Chondrocyte (in vitro differentiated cells): ENCODE data around the gene ZNF716. TPM values are rescaled to one million over a fixed set of nuclear protein-coding genes. Genes with fewer than 3 reads are reported as not detected.

Experiments
- DNase-seq: peaks from one replicate; pipeline ENCODE4 v3.0.0; 2021; ENCODE audit warnings: mixed read lengths, low spot score
- H3K27ac Mint-ChIP-seq: one replicate; pipeline ENCODE4 v1.8.0; 2021; ENCODE audit warnings: mild to moderate bottlenecking, moderate library complexity, mixed read lengths; ENCODE audit not compliant: unreplicated experiment
- H3K27me3 Mint-ChIP-seq: 2 replicates; pipeline ENCODE4 v1.8.0; 2021; ENCODE audit warnings: low read depth, mixed read lengths
- H3K36me3 Mint-ChIP-seq: 2 replicates; pipeline ENCODE4 v1.8.0; 2021; ENCODE audit warnings: low read depth, mixed read lengths
- H3K4me1 Mint-ChIP-seq: 2 replicates; pipeline ENCODE4 v1.8.0; 2021; ENCODE audit warnings: low read depth, mild to moderate bottlenecking, mixed read lengths
- H3K4me3 Mint-ChIP-seq: one replicate; pipeline ENCODE4 v1.8.0; 2021; ENCODE audit warnings: mild to moderate bottlenecking, moderate library complexity, mixed read lengths; ENCODE audit not compliant: unreplicated experiment
- H3K9me3 Mint-ChIP-seq: 2 replicates; pipeline ENCODE4 v1.8.0; 2021; ENCODE audit warnings: low read depth, mixed read lengths
- total RNA-seq: library from RNA; stranded (reverse); gene quantifications from 3 replicates; pipeline ENCODE4 v1.2.1, GENCODE V29; 2021
- TF ChIP-seq, protein P1 (sequence below): fragments of 200-600 bp; sonication (generic); IDR thresholded peaks from 2 replicates; pipeline ENCODE4 v1.5.0; 2021; ENCODE audit warnings: antibody characterized with exemption, mild to moderate bottlenecking, moderate library complexity

ZNF716 gene
- total RNA-seq, 1 donor from 2014 or later = not detected

DNA sequence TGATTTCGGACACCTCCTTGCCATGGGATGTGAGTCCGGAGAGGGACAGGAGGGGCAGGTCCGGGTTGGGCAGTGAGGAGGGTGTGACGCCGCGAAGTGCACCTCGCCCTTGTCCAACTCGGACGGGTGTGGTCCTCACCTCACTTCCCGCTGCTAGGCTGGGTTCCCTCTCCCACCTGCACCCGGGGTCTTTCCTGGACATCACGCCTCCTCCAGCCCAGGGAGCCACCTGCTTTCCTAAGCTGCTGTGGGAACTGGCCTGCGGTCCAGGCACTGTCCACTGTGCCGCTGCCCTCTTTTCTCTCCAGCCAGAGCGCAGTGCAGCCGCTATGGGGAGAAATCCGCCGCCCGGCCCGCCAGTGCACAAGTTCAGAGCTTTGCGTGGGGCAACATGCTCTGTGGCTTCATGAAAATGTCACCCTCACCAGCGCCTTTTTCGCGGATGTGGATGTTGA, 45.0 kb upstream of the ZNF716 start:
- H3K4me1 Mint-ChIP-seq = no peaks in the 10 kb centered on the region
- no peaks in the 10 kb centered on the region for H3K27me3 Mint-ChIP-seq
- H3K4me3 Mint-ChIP-seq = no peak overlapping the region
- no peak overlapping the region for H3K27ac Mint-ChIP-seq
- DNase-seq = no peak
- TF ChIP-seq, protein P1, sequence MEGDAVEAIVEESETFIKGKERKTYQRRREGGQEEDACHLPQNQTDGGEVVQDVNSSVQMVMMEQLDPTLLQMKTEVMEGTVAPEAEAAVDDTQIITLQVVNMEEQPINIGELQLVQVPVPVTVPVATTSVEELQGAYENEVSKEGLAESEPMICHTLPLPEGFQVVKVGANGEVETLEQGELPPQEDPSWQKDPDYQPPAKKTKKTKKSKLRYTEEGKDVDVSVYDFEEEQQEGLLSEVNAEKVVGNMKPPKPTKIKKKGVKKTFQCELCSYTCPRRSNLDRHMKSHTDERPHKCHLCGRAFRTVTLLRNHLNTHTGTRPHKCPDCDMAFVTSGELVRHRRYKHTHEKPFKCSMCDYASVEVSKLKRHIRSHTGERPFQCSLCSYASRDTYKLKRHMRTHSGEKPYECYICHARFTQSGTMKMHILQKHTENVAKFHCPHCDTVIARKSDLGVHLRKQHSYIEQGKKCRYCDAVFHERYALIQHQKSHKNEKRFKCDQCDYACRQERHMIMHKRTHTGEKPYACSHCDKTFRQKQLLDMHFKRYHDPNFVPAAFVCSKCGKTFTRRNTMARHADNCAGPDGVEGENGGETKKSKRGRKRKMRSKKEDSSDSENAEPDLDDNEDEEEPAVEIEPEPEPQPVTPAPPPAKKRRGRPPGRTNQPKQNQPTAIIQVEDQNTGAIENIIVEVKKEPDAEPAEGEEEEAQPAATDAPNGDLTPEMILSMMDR = no peak
- peaks cover 73% of the 10 kb centered on the region for H3K9me3 Mint-ChIP-seq
- H3K36me3 Mint-ChIP-seq = no peaks in the 10 kb centered on the region

DNA sequence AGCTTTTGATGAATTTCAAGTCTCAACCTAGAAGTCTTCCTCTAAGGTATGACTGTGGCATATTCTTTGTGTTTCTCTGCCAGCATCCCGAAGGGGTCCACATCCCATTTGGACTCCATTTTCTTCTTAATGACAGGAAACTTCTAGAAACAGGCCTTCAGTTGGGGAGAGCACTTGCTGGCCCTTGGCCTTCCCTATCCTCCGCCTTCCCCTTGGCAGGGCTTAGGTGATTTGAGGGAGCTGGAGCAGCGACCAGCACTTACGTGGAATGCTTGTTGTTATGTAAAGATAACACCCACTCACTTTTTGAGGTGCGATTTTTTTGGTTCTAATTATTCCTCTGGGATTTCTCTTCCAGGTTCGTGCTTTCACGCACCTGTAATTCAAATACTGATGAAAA, 42.9 kb upstream of the ZNF716 start:
- H3K27me3 Mint-ChIP-seq = no peaks in the 10 kb centered on the region
- TF ChIP-seq, protein P1 = no peak
- peaks cover 78% of the 10 kb centered on the region for H3K9me3 Mint-ChIP-seq
- no peaks in the 10 kb centered on the region for H3K4me1 Mint-ChIP-seq
- no peak overlapping the region for H3K4me3 Mint-ChIP-seq
- no peak overlapping the region for H3K27ac Mint-ChIP-seq
- no peaks in the 10 kb centered on the region for H3K36me3 Mint-ChIP-seq
- DNase-seq = no peak

DNA sequence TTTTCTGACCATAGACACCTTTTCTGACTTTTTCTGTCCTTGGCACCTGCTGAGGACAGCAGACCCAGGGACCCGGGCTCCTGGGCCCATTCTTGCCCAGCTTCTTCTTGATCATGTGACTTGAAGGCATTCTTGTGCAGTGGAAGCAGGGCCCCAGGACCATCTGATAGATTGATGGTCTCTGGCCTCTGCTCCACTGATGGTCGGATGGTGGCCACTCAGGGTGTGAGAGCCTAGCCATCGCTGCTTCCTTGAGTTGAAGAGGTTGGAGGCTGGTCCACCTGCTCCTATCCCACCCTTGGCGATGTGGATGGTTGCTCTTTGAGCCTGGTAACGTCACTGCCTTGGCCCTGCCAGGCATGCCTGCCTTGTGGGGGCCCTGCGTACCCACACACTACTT, 37.8 kb upstream of the ZNF716 start:
- Mint-ChIP-seq H3K9me3 (peaks cover 66% of the 10 kb centered on the region), H3K4me3 (no peak overlapping the region), H3K4me1 (no peaks in the 10 kb centered on the region), H3K27me3 (no peaks in the 10 kb centered on the region), H3K27ac (no peak overlapping the region), H3K36me3 (no peaks in the 10 kb centered on the region)
- no peak for DNase-seq
- TF ChIP-seq, protein P1 = no peak

DNA sequence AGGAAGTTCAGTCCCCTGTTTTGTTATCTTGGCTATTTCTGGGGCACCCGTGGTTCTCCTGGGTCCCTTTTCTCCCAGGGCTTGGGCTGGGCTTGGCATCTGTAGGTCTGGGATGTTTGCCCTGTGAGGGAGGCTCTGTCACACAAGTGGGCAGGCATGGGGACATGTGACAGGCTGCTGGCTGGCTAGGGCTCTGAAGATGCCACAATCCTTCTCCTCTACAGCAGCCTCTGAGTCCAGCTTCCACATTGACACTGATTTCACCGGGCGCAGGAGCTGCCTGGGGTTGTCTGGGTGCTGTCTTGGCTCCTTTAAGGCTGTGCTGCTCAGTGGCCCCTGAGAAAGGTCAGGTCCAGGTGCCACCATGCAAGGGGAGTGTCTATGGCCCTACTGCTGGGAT, 37.4 kb upstream of the ZNF716 start:
- H3K36me3 Mint-ChIP-seq = no peaks in the 10 kb centered on the region
- H3K4me3 Mint-ChIP-seq = no peak overlapping the region
- no peak overlapping the region for H3K27ac Mint-ChIP-seq
- no peak for DNase-seq
- no peaks in the 10 kb centered on the region for H3K4me1 Mint-ChIP-seq
- no peaks in the 10 kb centered on the region for H3K27me3 Mint-ChIP-seq
- TF ChIP-seq, protein P1 = no peak
- peaks cover 66% of the 10 kb centered on the region for H3K9me3 Mint-ChIP-seq

DNA sequence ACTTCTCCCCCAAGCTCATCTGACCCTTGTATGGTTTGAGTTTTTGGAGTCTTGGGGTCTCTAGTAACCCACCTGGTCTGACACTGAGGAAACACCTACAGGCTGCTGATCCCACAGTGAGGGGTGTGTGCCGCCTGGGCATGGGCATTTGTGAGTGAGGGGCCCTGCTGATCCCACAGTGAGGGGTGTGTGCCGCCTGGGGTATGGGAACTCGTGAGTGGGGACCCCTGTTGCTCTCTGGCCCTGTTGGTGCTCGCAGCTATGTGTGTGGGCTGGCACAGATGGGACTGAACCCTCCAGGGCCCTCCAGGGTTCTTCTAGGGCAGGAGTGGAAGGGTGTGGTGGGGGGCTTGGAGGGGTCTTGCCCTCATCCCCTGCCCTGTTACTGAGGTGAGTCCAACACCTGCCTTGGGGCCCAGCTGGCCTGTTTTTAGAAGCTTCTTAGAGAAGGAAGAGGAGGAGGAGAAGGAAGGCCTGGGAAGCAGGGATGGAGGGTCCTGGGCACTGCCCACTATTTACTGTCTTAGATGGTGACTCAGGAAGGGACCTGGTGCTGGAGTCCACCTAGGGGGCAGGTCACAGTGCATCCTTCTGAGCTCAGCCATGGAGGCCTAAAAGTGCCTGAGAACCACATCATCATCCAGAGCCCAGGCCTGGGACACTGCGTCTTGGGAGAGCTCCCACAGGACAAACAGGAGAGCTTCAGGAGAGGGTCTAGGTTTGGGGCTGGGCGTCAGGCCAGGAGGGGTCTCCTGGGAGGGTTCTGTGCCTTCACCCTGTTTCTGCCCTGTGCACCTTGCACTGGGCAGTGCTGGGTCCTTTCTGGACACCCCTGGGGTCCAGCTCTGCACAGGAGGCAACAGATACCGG, 36.2 kb upstream of the ZNF716 start:
- no peak overlapping the region for H3K4me3 Mint-ChIP-seq
- H3K27ac Mint-ChIP-seq = no peak overlapping the region
- H3K36me3 Mint-ChIP-seq = no peaks in the 10 kb centered on the region
- DNase-seq = no peak
- no peaks in the 10 kb centered on the region for H3K27me3 Mint-ChIP-seq
- H3K9me3 Mint-ChIP-seq = peaks cover 63% of the 10 kb centered on the region
- H3K4me1 Mint-ChIP-seq = no peaks in the 10 kb centered on the region
- TF ChIP-seq, protein P1 = no peak
